SK-N-SH (cell line): Measurements from ENCODE around the gene AFAP1. TPM values are rescaled to one million over a fixed set of nuclear protein-coding genes. Genes with fewer than 3 reads are reported as not detected.
A peak's percentile ranks its signal among the peaks of the same experiment; 100 is the strongest.

Source experiments
- CTCF ChIA-PET: fragments of 300-600, 350-600 bp; formaldehyde crosslinking; extraction: SDS; loops from one replicate; lab custom pipeline; 2021; lab: Yijun Ruan, JAX
- POLR2A ChIA-PET: fragments of 350-600 bp; sonication (Branson Sonifier 250); formaldehyde crosslinking; extraction: SDS; loops from one replicate; lab custom pipeline; 2020; ENCODE audit warnings: antibody characterized with exemption, inconsistent platforms; lab: Yijun Ruan, JAX
- DNase-seq: peaks from one replicate; pipeline ENCODE4 v3.0.0; 2012
- H2AFZ ChIP-seq: fragments of 200-600 bp; sonication (generic); 2 replicates; pipeline ENCODE4 v1.8.1; 2016; ENCODE audit warnings: antibody characterized with exemption, mild to moderate bottlenecking, low read depth
- H3F3A ChIP-seq: fragments of 200-600 bp; sonication (generic); replicated peaks from 2 replicates; pipeline ENCODE3; 2016; ENCODE audit warnings: antibody characterized with exemption, mild to moderate bottlenecking; ENCODE audit not compliant: insufficient read depth
- H3K27ac ChIP-seq, 2 experiments: fragments of 200-500 bp in 1 of 2; fragments of 200-600 bp in 1 of 2; sonication (Bioruptor generic) in 1 of 2; sonication (generic), shearing (Covaris generic) in 1 of 2; 2 replicates each; pipeline versions ENCODE4 v1.5.1 to v1.6.1; 2014 to 2016; ENCODE audit warnings: low read depth in 2 of 2, inconsistent platforms in 1 of 2, low read length in 1 of 2, mild to moderate bottlenecking in 1 of 2, mixed read lengths in 1 of 2
- H3K27me3 ChIP-seq: fragments of 200-600 bp; sonication (generic), shearing (Covaris generic); 2 replicates; pipeline ENCODE4 v1.6.1; 2016; ENCODE audit warnings: mixed run types; ENCODE audit not compliant: insufficient read depth
- H3K36me3 ChIP-seq, 2 experiments: fragments of 200-500 bp in 1 of 2; fragments of 200-600 bp in 1 of 2; sonication (Bioruptor generic) in 1 of 2; sonication (generic) in 1 of 2; replicated peaks in 1 of 2; 2 replicates each; pipeline versions ENCODE3 to v1.5.1; 2014 to 2016; ENCODE audit warnings: low read length in 1 of 2, mild to moderate bottlenecking in 1 of 2; ENCODE audit not compliant: insufficient read depth in 2 of 2, control insufficient read depth in 1 of 2
- H3K4me1 ChIP-seq, 2 experiments: fragments of 200-500 bp in 1 of 2; fragments of 200-600 bp in 1 of 2; sonication (Bioruptor generic) in 1 of 2; sonication (generic), shearing (Covaris generic) in 1 of 2; 2 replicates each; pipeline versions ENCODE4 v1.5.1 to v1.6.1; 2014 to 2016; ENCODE audit warnings: low read depth in 1 of 2, low read length in 1 of 2, mixed run types in 1 of 2; ENCODE audit not compliant: insufficient read depth in 2 of 2, control insufficient read depth in 1 of 2
- H3K4me2 ChIP-seq: fragments of 200-600 bp; sonication (generic), shearing (Covaris generic); 2 replicates; pipeline ENCODE4 v1.6.1; 2017; ENCODE audit warnings: mixed run types
- H3K4me3 ChIP-seq, 2 experiments: fragments of 200-500 bp in 1 of 2; fragments of 200-600 bp in 1 of 2; sonication (Bioruptor generic) in 1 of 2; sonication (generic), shearing (Covaris generic) in 1 of 2; 2 replicates each; pipeline versions ENCODE4 v1.5.1 to v1.8.1; 2014 to 2016; ENCODE audit warnings: low read depth in 2 of 2, inconsistent platforms in 1 of 2, low read length in 1 of 2, mild to moderate bottlenecking in 1 of 2, mixed read lengths in 1 of 2, moderate library complexity in 1 of 2
- H3K79me2 ChIP-seq: fragments of 200-600 bp; sonication (generic); 2 replicates; pipeline ENCODE4 v1.8.1; 2017; ENCODE audit warnings: mild to moderate bottlenecking; ENCODE audit not compliant: insufficient read depth
- H3K9ac ChIP-seq: fragments of 200-600 bp; sonication (generic); 2 replicates; pipeline ENCODE4 v1.6.1; 2017; ENCODE audit warnings: mixed run types
- H3K9me2 ChIP-seq: fragments of 200-600 bp; sonication (generic); 2 replicates; pipeline ENCODE4 v1.6.1; 2017; ENCODE audit warnings: mixed run types
- H3K9me3 ChIP-seq: fragments of 200-600 bp; sonication (generic); 2 replicates; pipeline ENCODE4 v1.6.1; 2017; ENCODE audit warnings: mixed run types, mild to moderate bottlenecking, moderate library complexity
- H4K20me1 ChIP-seq: fragments of 200-600 bp; sonication (generic); 2 replicates; pipeline ENCODE4 v1.6.1; 2017; ENCODE audit warnings: mild to moderate bottlenecking, mixed run types; ENCODE audit not compliant: insufficient read depth
- EP300 ChIP-seq, 2 experiments: IDR thresholded peaks; 2 replicates each; pipeline versions ENCODE4 v1.4.0 to v1.6.1; 2012; ENCODE audit warnings: borderline replicate concordance in 1 of 2, low read depth in 1 of 2, low read length in 1 of 2
- FOXJ3 ChIP-seq: sonication (generic); formaldehyde crosslinking; IDR thresholded peaks from 2 replicates; pipeline ENCODE4 v1.5.1; 2020; ENCODE audit warnings: mild to moderate bottlenecking, missing genetic modification reagents
- GABPA ChIP-seq: IDR thresholded peaks from 2 replicates; pipeline ENCODE4 v1.4.0; 2012; ENCODE audit warnings: low read depth, mild to moderate bottlenecking
- JUND ChIP-seq: IDR thresholded peaks from 2 replicates; pipeline ENCODE4 v1.4.0; 2012
- MXI1 ChIP-seq: IDR thresholded peaks from 2 replicates; pipeline ENCODE4 v1.6.1; 2012; ENCODE audit warnings: mild to moderate bottlenecking, low read depth, low read length, improper control_type of control experiment
- NRF1 ChIP-seq: IDR thresholded peaks from 2 replicates; pipeline ENCODE4 v1.6.1; 2012; ENCODE audit warnings: low read depth, mild to moderate bottlenecking, low read length
- RAD21 ChIP-seq: IDR thresholded peaks from 2 replicates; pipeline ENCODE4 v1.6.1; 2012; ENCODE audit warnings: mild to moderate bottlenecking, low read length
- RCOR1 ChIP-seq: fragments of 150-350 bp; IDR thresholded peaks from 2 replicates; pipeline ENCODE4 v1.6.1; 2017; ENCODE audit warnings: antibody characterized with exemption, low read length
- SMC3 ChIP-seq: IDR thresholded peaks from 2 replicates; pipeline ENCODE4 v1.6.1; 2012; ENCODE audit warnings: low read depth, low read length, improper control_type of control experiment
- TAF1 ChIP-seq: IDR thresholded peaks from 2 replicates; pipeline ENCODE4 v1.6.1; 2012; ENCODE audit warnings: low read depth, mild to moderate bottlenecking, low read length, moderate library complexity, borderline replicate concordance
- WGBS: methylation state at CpG from one replicate; pipeline ENCODE4 v1.1.6; 2017; ENCODE audit warnings: low lambda C conversion rate; 5-methylcytosine and 5-hydroxymethylcytosine counted together
- polyA plus RNA-seq, 3 experiments: library from polyadenylated mRNA; depleted of rRNA; stranded (reverse); fragments of >200 nt; gene quantifications; 2 replicates each; pipeline ENCODE4 v1.2.3, GENCODE V29; 2012
- TF ChIP-seq, protein P1 (sequence below): IDR thresholded peaks from 2 replicates; pipeline ENCODE4 v1.6.1; 2012; ENCODE audit warnings: mild to moderate bottlenecking, low read depth, low read length, moderate library complexity

AFAP1 gene
- polyA plus RNA-seq, 1 of the 3 experiments (the other 2 are of a cell fraction): 67.9 TPM

DNA sequence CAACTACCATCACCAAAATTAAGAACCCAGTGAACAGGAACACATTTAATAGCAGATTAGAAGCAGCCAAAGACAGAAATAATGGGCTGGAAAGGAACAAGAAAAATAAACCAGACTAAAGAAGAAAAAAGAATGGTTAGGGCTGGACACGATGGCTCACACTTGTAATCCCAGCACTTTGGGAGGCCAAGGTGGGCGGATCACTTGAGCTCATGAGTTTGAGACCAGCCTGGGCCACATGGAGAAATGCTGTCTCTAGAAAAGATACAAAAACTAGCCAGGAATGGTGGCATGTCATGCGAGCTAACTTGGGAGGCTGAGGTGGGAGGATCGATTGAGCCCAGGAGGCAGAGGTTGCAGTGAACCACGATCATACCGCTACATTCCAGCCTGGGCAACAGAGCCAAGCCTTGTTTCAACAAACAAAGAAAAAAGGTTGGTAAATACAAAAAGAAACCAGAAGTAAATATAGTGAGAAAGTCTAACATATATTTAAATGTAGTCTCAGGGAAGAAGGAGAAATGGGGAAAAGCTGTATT, 102.0 kb downstream of the AFAP1 start:
- Histone ChIP-seq H3K27ac (peak overlapping the region in 1 of 2 experiments; percentile 100; a peak in 1 of 4 replicates), H3K27me3 (no peaks in the 10 kb centered on the region), H3K4me2 (no peak overlapping the region), H2AFZ (no peak overlapping the region), H3F3A (peaks cover 41% of the 10 kb centered on the region), H3K36me3 (peaks cover 40 to 82% of the 10 kb centered on the region in 2 experiments), H3K4me1 (peaks cover 13 to 17% of the 10 kb centered on the region in 2 experiments; a peak in 3 of 4 replicates), H3K9me2 (no peaks in the 10 kb centered on the region), H3K4me3 (no peak overlapping the region), H3K9me3 (no peaks in the 10 kb centered on the region), H4K20me1 (no peaks in the 10 kb centered on the region), H3K9ac (no peak overlapping the region), H3K79me2 (peaks cover 85% of the 10 kb centered on the region)
- no peak for TF ChIP-seq RCOR1
- no peak for TF ChIP-seq SMC3
- no peak for TF ChIP-seq TAF1
- TF ChIP-seq EP300 (IDR thresholded peaks at IDR 0.05; ENCODE audit: borderline replicate concordance in 1 of 2, low read depth in 1 of 2, low read length in 1 of 2): no peak
- 93% methylated on average over 6 of the region's 6 CpGs for WGBS
- ChIA-PET CTCF (interaction anchor here (0.6 to 1.0 kb wide), 3 partner anchors 76 to 111 kb away, joined by 3 to 5 read pairs (median 3); no protein-coding TSS in a partner anchor), POLR2A (no interaction called here)
- DNase-seq: no peak

DNA sequence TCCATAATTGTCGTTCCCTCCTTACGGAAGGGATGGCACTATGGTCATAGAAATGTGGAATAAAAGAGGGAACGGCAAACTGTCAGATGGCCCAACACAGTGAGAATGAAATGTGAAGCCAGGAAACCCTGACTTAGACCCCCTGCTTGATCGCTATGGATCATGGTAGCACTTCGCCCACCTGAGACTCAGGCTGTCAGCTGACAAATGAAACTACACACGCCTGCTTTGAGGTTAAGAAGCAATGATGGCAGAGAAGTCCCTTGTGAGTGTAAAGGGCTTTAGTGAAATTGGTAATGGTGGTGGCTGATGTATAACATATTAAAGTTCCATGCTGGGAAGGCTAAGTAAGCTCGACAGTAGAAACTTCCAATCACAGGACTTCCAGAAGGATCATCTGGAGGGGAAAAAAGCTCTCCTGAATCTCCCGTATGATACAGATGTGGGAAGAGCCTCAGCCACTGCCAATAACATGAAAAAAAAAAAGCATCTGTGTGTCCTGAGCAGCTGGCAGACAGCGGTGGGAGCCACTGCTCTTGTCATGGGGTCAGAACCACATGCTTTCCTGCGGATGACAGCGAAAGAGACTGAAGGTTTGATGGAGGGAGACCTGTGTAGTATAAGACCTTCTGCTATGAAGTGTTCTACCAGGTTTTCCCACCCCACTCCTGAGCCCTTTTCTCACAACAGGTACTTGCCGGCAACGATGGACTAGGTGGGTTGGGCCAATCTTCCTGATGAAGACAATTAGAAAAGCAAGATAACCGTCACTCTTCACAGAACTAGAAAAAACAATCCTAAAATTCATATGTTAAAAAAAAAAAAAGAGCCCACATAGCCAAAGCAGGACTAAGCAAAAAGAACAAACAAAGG, 107.6 kb downstream of the AFAP1 start:
- peaks cover 61% of the 10 kb centered on the region for H3F3A ChIP-seq
- CTCF ChIA-PET: interaction anchor here (0.8 to 1.2 kb wide), 4 partner anchors 9 to 99 kb away, joined by 3 to 5 read pairs (median 3); no protein-coding TSS in a partner anchor
- DNase-seq: no peak
- peak overlapping the region; percentile 55 for H3K9ac ChIP-seq
- peak overlapping the region; percentile 71 to 99 for H3K27ac ChIP-seq
- WGBS: 88% methylated on average over 14 of the region's 14 CpGs
- H3K36me3 ChIP-seq: peaks cover 30 to 65% of the 10 kb centered on the region in 2 experiments
- H3K4me2 ChIP-seq: peak overlapping the region; percentile 36; the same call in 1 of the 2 replicates
- H3K9me2 ChIP-seq: no peaks in the 10 kb centered on the region
- H3K27me3 ChIP-seq: no peaks in the 10 kb centered on the region
- H3K79me2 ChIP-seq: peaks cover 87% of the 10 kb centered on the region
- TF ChIP-seq RAD21 (no peak), JUND (no peak), NRF1 (no peak), FOXJ3 (CRISPR knock-in tag) (no peak), GABPA (no peak), MXI1 (no peak)
- TF ChIP-seq, protein P1, sequence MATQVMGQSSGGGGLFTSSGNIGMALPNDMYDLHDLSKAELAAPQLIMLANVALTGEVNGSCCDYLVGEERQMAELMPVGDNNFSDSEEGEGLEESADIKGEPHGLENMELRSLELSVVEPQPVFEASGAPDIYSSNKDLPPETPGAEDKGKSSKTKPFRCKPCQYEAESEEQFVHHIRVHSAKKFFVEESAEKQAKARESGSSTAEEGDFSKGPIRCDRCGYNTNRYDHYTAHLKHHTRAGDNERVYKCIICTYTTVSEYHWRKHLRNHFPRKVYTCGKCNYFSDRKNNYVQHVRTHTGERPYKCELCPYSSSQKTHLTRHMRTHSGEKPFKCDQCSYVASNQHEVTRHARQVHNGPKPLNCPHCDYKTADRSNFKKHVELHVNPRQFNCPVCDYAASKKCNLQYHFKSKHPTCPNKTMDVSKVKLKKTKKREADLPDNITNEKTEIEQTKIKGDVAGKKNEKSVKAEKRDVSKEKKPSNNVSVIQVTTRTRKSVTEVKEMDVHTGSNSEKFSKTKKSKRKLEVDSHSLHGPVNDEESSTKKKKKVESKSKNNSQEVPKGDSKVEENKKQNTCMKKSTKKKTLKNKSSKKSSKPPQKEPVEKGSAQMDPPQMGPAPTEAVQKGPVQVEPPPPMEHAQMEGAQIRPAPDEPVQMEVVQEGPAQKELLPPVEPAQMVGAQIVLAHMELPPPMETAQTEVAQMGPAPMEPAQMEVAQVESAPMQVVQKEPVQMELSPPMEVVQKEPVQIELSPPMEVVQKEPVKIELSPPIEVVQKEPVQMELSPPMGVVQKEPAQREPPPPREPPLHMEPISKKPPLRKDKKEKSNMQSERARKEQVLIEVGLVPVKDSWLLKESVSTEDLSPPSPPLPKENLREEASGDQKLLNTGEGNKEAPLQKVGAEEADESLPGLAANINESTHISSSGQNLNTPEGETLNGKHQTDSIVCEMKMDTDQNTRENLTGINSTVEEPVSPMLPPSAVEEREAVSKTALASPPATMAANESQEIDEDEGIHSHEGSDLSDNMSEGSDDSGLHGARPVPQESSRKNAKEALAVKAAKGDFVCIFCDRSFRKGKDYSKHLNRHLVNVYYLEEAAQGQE: no peak
- POLR2A ChIA-PET: interaction anchor here (0.6 kb wide), 1 partner anchor 9 kb away, joined by 3 read pairs; no protein-coding TSS in a partner anchor
- H2AFZ ChIP-seq: no peak overlapping the region
- peaks cover 31 to 42% of the 10 kb centered on the region in 2 experiments for H3K4me1 ChIP-seq
- H4K20me1 ChIP-seq: no peaks in the 10 kb centered on the region
- H3K9me3 ChIP-seq: no peaks in the 10 kb centered on the region
- H3K4me3 ChIP-seq: no peak overlapping the region
